Adrenal gland (tissue), 12 donors: ENCODE results near the gene HHAT. TPM values are rescaled to one million over a fixed set of nuclear protein-coding genes. Genes with fewer than 3 reads are reported as not detected.

Experiments used
- DNase-seq, 7 donors: peaks; one replicate each; pipeline ENCODE4 v3.0.0-alpha.2; 2019 to 2020
- H3K27ac ChIP-seq, 5 donors: fragments of 200-600 bp; sonication (generic) in 4 of 5; 1 replicate in 3 of 5; 2 replicates in 2 of 5; pipeline versions ENCODE4 v1.5.1 to v1.8.0; 2016 to 2020; ENCODE audit warnings: mild to moderate bottlenecking in 1 of 5
- H3K27me3 ChIP-seq: fragments of 200-600 bp; 2 replicates; pipeline ENCODE4 v1.8.0; 2021
- H3K36me3 ChIP-seq, 2 donors: fragments of 200-600 bp; replicated peaks in 1 of 2; 1 replicate in 1 of 2; 2 replicates in 1 of 2; pipeline versions ENCODE4 v1.5.1 to v1.8.0; 2018 to 2022
- H3K4me1 ChIP-seq, 2 donors: fragments of 200-600 bp; replicated peaks in 1 of 2; 1 replicate in 1 of 2; 2 replicates in 1 of 2; pipeline versions ENCODE4 v1.5.1 to v1.8.0; 2018 to 2021
- H3K4me3 ChIP-seq, 4 donors: fragments of 200-600 bp; sonication (generic) in 3 of 4; one replicate each; pipeline ENCODE4 v1.5.1; 2016 to 2018
- H3K9me3 ChIP-seq, 3 donors: fragments of 200-600 bp; sonication (generic) in 1 of 3; replicated peaks in 1 of 3; 1 replicate in 2 of 3; 2 replicates in 1 of 3; pipeline versions ENCODE4 v1.5.1 to v1.8.0; 2016 to 2021
- POLR2A ChIP-seq, 2 donors: fragments of 450-650 bp; IDR thresholded peaks; one replicate each; pipeline ENCODE4 v1.6.1; 2017; ENCODE audit warnings: antibody characterized with exemption in 2 of 2, mild to moderate bottlenecking in 2 of 2, moderate library complexity in 1 of 2
- WGBS, 4 donors: extraction: QIAGEN DNeasy Blood & Tissue Kit in 2 of 4; methylation state at CpG; one replicate each; pipeline versions ENCODE4 v1.1.5 to v1.1.7; 2013 to 2017; 5-methylcytosine and 5-hydroxymethylcytosine counted together
- intact Hi-C, 2 donors: fragments of 100-400 bp; cut with DNase I; formaldehyde crosslinking; loops; one replicate each; pipeline versions ENCODE4 v1.14.1 to v1.15.0; 2022 to 2023
- polyA plus RNA-seq, 3 donors: library from polyadenylated mRNA; stranded (reverse); fragments of 200-250 nt in 2 of 3; fragments of 350-450 nt in 1 of 3; fragmentation: Illumina TruSeq in 1 of 3; extraction: RNeasy Lipid Tissue Mini Kit (QIAGEN cat#74804) in 1 of 3; gene quantifications; one replicate each; pipeline ENCODE4 v1.2.3, GENCODE V29; 2013 to 2014
- total RNA-seq, 9 donors: library from RNA; depleted of rRNA in 4 of 9; stranded (reverse); fragments of >200 nt in 4 of 9; fragments of 120-200 nt in 1 of 9; fragmentation: NEBNext Ultra II Directional in 1 of 9; extraction: Animal tissue kit (Norgen Biotek cat#: 25700) in 1 of 9; gene quantifications; one replicate each; pipeline versions ENCODE4 v1.1.0 to v1.2.4, GENCODE V29; 2013 to 2023
- TF ChIP-seq, protein P1 (sequence below), 6 experiments: fragments of 450-650 bp in 4 of 6; fragments of 200-600 bp in 2 of 6; sonication (generic) in 1 of 6; IDR thresholded peaks; 1 replicate in 5 of 6; 2 replicates in 1 of 6; pipeline versions ENCODE4 v1.5.1 to v1.8.0; 2016 to 2021; ENCODE audit warnings: antibody characterized with exemption in 6 of 6, mild to moderate bottlenecking in 2 of 6, moderate library complexity in 1 of 6
- donor health status: healthy with polysubstance abuse.
- donor health status: Bipolar disorder and iron deficiency.
- donor health status: DM: yes; HTN: yes; CAD: no.
- donor health status: DM: no; HTN: no; CAD: no.
- donor health status: DM: no; HTN: no; CAD: no.
- donor health status: DM: yes; HTN: yes; CAD: no.

Gene HHAT
- total and polyA plus RNA-seq, 12 donors = 3.1 to 26.7 (median 12.3) TPM

DNA sequence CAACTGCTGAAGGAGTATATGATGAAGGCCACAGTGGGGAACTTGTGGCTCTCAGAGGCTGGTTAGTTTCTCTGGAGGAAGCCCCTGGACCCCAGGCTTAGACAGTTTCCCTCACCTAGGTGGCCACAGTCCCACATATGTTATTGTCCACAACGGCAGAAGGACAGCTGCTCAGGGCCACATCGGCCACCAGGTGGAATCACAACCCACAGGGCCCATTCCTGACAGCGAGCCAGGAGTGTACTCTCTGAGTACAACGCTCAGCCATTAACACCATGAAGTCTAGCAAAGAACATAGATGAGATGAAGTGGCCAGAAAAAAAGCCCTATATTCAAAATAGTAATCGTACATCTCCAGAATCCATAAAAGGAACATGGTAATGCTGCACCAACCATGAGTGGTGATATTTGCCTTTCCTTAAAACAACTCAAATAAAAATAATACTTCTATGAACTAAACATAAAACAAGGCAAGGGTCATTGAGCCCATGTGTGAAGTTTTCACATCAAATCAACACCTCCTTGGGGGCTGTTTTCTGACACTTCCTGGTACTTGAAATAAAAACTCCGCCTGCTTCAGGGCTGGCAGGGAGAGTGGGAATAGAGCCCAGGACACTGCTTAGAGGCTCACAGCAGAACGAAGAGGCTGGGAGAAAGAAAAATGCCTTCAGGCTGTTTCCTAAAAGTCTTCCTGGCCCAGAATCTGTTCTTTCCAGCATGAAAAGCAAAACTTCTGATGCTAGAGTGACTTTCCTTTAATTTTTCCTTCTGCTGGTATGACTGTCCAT lies 383.3 kb downstream of the HHAT start:
- Histone ChIP-seq H3K4me3 (no peak overlapping the region), H3K9me3 (no peaks in the 10 kb centered on the region), H3K4me1 (no peaks in the 10 kb centered on the region), H3K27ac (no peak overlapping the region), H3K27me3 (no peaks in the 10 kb centered on the region), H3K36me3 (no peaks in the 10 kb centered on the region)
- TF ChIP-seq POLR2A (IDR thresholded peaks at IDR 0.05) = no peak
- TF ChIP-seq, protein P1, sequence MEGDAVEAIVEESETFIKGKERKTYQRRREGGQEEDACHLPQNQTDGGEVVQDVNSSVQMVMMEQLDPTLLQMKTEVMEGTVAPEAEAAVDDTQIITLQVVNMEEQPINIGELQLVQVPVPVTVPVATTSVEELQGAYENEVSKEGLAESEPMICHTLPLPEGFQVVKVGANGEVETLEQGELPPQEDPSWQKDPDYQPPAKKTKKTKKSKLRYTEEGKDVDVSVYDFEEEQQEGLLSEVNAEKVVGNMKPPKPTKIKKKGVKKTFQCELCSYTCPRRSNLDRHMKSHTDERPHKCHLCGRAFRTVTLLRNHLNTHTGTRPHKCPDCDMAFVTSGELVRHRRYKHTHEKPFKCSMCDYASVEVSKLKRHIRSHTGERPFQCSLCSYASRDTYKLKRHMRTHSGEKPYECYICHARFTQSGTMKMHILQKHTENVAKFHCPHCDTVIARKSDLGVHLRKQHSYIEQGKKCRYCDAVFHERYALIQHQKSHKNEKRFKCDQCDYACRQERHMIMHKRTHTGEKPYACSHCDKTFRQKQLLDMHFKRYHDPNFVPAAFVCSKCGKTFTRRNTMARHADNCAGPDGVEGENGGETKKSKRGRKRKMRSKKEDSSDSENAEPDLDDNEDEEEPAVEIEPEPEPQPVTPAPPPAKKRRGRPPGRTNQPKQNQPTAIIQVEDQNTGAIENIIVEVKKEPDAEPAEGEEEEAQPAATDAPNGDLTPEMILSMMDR (IDR thresholded peaks at IDR 0.05) = no peak
- DNase-seq = no peak
- WGBS, 4 donors = 66 to 73% (median 70%) methylated on average over 6 to 7 of the region's 7 CpGs
- intact Hi-C loops = no loop called here

DNA sequence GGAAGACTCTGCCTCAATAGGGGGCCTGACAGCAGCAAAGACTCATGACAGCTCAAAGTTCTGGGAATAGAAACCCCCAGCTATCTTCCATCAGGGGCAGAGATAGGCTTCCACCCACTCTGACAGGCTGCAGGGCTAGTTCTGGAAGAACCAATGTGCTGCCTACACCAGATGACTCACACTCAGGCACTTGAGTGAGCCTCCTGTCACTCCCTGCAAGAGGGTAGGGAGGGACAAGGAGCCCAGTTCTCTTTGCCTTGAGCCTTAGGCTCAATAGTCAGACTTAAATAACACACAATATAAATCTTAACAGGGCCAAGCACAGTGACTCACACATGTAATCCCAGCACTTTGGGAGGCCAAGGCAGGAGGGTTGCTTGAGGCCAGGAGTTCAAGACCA lies 386.4 kb downstream of the HHAT start:
- H3K36me3 ChIP-seq = no peaks in the 10 kb centered on the region
- intact Hi-C loops = no loop called here
- no peaks in the 10 kb centered on the region for H3K9me3 ChIP-seq

DNA sequence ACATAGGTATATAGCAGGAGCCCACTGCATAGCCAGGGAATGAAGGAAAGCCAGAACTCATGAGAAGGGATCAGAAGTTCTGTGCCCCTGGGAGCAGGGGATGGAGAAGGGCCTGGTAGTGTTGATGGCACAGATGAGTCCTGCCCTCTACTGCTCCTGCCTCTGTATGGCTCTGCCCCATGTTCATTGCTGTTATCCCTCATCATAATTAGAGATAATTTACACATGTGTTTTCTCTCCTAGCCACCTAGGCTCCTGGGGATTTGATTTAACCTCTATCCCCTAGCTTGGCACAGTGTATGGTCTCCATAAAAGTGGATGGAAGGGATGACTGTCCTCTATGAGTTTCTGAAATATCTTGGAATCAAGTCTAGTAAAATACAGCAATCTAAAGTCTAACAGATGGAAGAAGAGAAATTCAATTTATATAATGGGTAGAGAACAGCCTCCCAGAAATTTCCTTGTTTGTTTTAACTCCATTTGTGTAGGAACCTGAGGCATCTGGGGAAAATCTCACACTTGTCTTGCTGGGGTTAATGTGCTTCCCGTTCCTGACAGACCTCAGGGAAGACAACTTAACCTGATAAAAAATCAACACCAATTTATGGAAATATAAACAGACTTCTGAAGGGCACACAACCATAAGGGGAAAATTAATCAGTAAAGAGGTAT lies 393.8 kb downstream of the HHAT start:
- WGBS, 4 donors = 30 to 37% (median 36%) methylated on average over 1 of the region's 1 CpG
- TF ChIP-seq POLR2A (IDR thresholded peaks at IDR 0.05) = no peak
- TF ChIP-seq, protein P1 (IDR thresholded peaks at IDR 0.05) = no peak
- H3K4me1 ChIP-seq = no peaks in the 10 kb centered on the region
- no peak overlapping the region for H3K27ac ChIP-seq
- DNase-seq = no peak
- intact Hi-C loops = no loop called here
- H3K27me3 ChIP-seq = no peaks in the 10 kb centered on the region
- no peaks in the 10 kb centered on the region for H3K36me3 ChIP-seq
- no peaks in the 10 kb centered on the region for H3K9me3 ChIP-seq
- H3K4me3 ChIP-seq = no peak overlapping the region

More for the DNA sequence above, 386.4 kb downstream of the HHAT start:
- Histone ChIP-seq H3K4me1 (no peaks in the 10 kb centered on the region), H3K27ac (no peak overlapping the region), H3K4me3 (no peak overlapping the region), H3K27me3 (no peaks in the 10 kb centered on the region)
- TF ChIP-seq, protein P1 (IDR thresholded peaks at IDR 0.05) = no peak
- no peak for TF ChIP-seq POLR2A (IDR thresholded peaks at IDR 0.05)
- DNase-seq = no peak

DNA sequence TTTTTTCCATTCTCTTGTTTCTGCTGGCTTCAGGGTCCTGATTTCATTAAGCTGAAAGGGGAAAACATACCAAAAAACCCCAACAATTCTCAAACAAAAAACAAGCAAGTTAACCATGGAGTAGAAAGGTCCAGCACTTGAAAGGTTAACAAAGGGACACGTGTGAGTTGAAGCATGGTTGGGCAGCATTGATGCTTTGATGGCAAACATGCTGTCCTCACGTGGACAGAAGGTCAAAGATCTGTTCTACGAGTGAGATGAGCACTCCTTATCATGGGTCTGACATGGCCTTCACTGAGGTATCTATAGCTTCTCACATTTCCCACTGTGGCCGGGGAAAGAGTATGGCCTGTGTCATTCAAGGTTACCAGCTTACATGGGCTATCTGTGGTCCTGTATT lies 394.9 kb downstream of the HHAT start:
- H3K9me3 ChIP-seq = no peaks in the 10 kb centered on the region
- H3K4me3 ChIP-seq = no peak overlapping the region
- TF ChIP-seq, protein P1 (IDR thresholded peaks at IDR 0.05) = no peak

More for the DNA sequence above, 394.9 kb downstream of the HHAT start:
- Histone ChIP-seq H3K4me1 (no peaks in the 10 kb centered on the region), H3K36me3 (no peaks in the 10 kb centered on the region), H3K27ac (no peak overlapping the region), H3K27me3 (no peaks in the 10 kb centered on the region)
- DNase-seq = no peak
- 26 to 34% (median 31%) methylated on average over 4 of the region's 4 CpGs for WGBS, 4 donors
- intact Hi-C loops = no loop called here
